ENCODE data around the gene TPM2. TPM values are rescaled to one million over a fixed set of nuclear protein-coding genes. Genes with fewer than 3 reads are reported as not detected.

Gene TPM2
- total RNA-seq, 1 experiment from 2014 or later: 207 TPM

GRCh38 chr9:35682520-35683315, 7.0 kb downstream of the TPM2 start:
- H3K36me3 Mint-ChIP-seq (ENCODE audit: insufficient read depth, unreplicated experiment): peaks cover 58% of the 10 kb centered on the region
- POLR2A ChIA-PET: interaction anchor here (0.6 to 2.3 kb wide), 3 partner anchors 8 to 605 kb away, joined by 3 to 9 read pairs (median 4); partner anchors contain the start of gene CA9
- no peak overlapping the region for H3K4me3 Mint-ChIP-seq (ENCODE audit: unreplicated experiment)
- no peak for DNase-seq (ENCODE audit: unreplicated experiment)
- intact Hi-C loops (cut with micrococcal nuclease): no loop called here
- no peaks in the 10 kb centered on the region for H3K9me3 Mint-ChIP-seq (ENCODE audit: unreplicated experiment)
- BruUV-seq (replicated peaks): no TSS peak
- peaks cover 20% of the 10 kb centered on the region for H3K4me1 Mint-ChIP-seq (ENCODE audit: insufficient read depth, unreplicated experiment)
- no peak overlapping the region for H3K27ac Mint-ChIP-seq (ENCODE audit: low read depth, unreplicated experiment)
- CTCF ChIA-PET: interaction anchor here (4.8 kb wide), 1 partner anchor 14 kb away, joined by 34 read pairs; no protein-coding TSS in a partner anchor
- TF ChIP-seq, protein P1, sequence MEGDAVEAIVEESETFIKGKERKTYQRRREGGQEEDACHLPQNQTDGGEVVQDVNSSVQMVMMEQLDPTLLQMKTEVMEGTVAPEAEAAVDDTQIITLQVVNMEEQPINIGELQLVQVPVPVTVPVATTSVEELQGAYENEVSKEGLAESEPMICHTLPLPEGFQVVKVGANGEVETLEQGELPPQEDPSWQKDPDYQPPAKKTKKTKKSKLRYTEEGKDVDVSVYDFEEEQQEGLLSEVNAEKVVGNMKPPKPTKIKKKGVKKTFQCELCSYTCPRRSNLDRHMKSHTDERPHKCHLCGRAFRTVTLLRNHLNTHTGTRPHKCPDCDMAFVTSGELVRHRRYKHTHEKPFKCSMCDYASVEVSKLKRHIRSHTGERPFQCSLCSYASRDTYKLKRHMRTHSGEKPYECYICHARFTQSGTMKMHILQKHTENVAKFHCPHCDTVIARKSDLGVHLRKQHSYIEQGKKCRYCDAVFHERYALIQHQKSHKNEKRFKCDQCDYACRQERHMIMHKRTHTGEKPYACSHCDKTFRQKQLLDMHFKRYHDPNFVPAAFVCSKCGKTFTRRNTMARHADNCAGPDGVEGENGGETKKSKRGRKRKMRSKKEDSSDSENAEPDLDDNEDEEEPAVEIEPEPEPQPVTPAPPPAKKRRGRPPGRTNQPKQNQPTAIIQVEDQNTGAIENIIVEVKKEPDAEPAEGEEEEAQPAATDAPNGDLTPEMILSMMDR (IDR thresholded peaks at IDR 0.05; ENCODE audit: unreplicated experiment): no peak
- no peaks in the 10 kb centered on the region for H3K27me3 Mint-ChIP-seq (ENCODE audit: insufficient read depth, unreplicated experiment)

GRCh38 chr9:35682051-35682450, 7.7 kb downstream of the TPM2 start:
- ChIA-PET POLR2A (interaction anchor here (0.6 kb wide), 1 partner anchor 605 kb away, joined by 3 read pairs; no protein-coding TSS in a partner anchor), CTCF (interaction anchor here (4.8 kb wide), 1 partner anchor 14 kb away, joined by 34 read pairs; no protein-coding TSS in a partner anchor)
- BruUV-seq (replicated peaks): no TSS peak
- TF ChIP-seq, protein P1 (IDR thresholded peaks at IDR 0.05; ENCODE audit: unreplicated experiment): no peak
- H3K9me3 Mint-ChIP-seq (ENCODE audit: unreplicated experiment): no peaks in the 10 kb centered on the region
- H3K36me3 Mint-ChIP-seq (ENCODE audit: insufficient read depth, unreplicated experiment): peaks cover 52% of the 10 kb centered on the region
- no peak overlapping the region for H3K27ac Mint-ChIP-seq (ENCODE audit: low read depth, unreplicated experiment)
- intact Hi-C loops (cut with micrococcal nuclease): no loop called here
- DNase-seq (ENCODE audit: unreplicated experiment): no peak
- peaks cover 14% of the 10 kb centered on the region for H3K4me1 Mint-ChIP-seq (ENCODE audit: insufficient read depth, unreplicated experiment)
- H3K4me3 Mint-ChIP-seq (ENCODE audit: unreplicated experiment): no peak overlapping the region
- H3K27me3 Mint-ChIP-seq (ENCODE audit: insufficient read depth, unreplicated experiment): no peaks in the 10 kb centered on the region

- Mint-ChIP-seq H3K4me3 (ENCODE audit: unreplicated experiment) (no peak overlapping the region), H3K27ac (ENCODE audit: low read depth, unreplicated experiment) (no peak overlapping the region), H3K36me3 (ENCODE audit: insufficient read depth, unreplicated experiment) (peaks cover 52% of the 10 kb centered on the region), H3K4me1 (ENCODE audit: insufficient read depth, unreplicated experiment) (peaks cover 14% of the 10 kb centered on the region), H3K27me3 (ENCODE audit: insufficient read depth, unreplicated experiment) (no peaks in the 10 kb centered on the region), H3K9me3 (ENCODE audit: unreplicated experiment) (no peaks in the 10 kb centered on the region)
- POLR2A ChIA-PET: interaction anchor here (0.6 kb wide), 1 partner anchor 495 kb away, joined by 3 read pairs; no protein-coding TSS in a partner anchor
- no TSS peak for BruUV-seq (replicated peaks)
- TF ChIP-seq, protein P1 (IDR thresholded peaks at IDR 0.05; ENCODE audit: unreplicated experiment): no peak
- intact Hi-C loops (cut with micrococcal nuclease): no loop called here
- no peak for DNase-seq (ENCODE audit: unreplicated experiment)
- CTCF ChIA-PET: interaction anchor here (1.2 kb wide), 1 partner anchor 24 kb away, joined by 3 read pairs; the partner anchor contains the start of genes CCDC107 and RMRP
Observed at GRCh38 chr9:35681341-35682002, 8.3 kb downstream of the TPM2 start.
